Stomach (tissue), 4 donors: ENCODE data around the gene ATXN1.

Source experiments
- CTCF ChIP-seq, 7 experiments: fragments of 450-650 bp in 4 of 7; fragments of 200-600 bp in 3 of 7; sonication (generic) in 3 of 7; IDR thresholded peaks; one replicate each; pipeline ENCODE4 v1.5.1; 2016 to 2019; ENCODE audit warnings: antibody characterized with exemption in 7 of 7, control low read depth in 2 of 7, mild to moderate bottlenecking in 1 of 7
- POLR2A ChIP-seq, 4 donors: fragments of 450-650 bp; IDR thresholded peaks; one replicate each; pipeline ENCODE4 v1.6.1; 2016; ENCODE audit warnings: antibody characterized with exemption in 4 of 4, control low read depth in 2 of 4, mild to moderate bottlenecking in 1 of 4, moderate library complexity in 1 of 4

- TF ChIP-seq CTCF (IDR thresholded peaks at IDR 0.05) (peak in 1 of 7 experiments; percentile 2), POLR2A (IDR thresholded peaks at IDR 0.05) (no peak)
These were observed 47.7 kb downstream of the ATXN1 start for GRCh38 chr6:16713597-16713996.
